NCI-H2171 treated with DMSO at 0.1 percent for 48 hours (cell line): ENCODE measurements around the gene PLA2G2A.
"Not testable (repeated sequence)": the region's sequence is repeated elsewhere in the genome, so short reads cannot be mapped to it uniquely, and the experiment has no call there.

Experiments
- DNase-seq: peaks from one replicate; lab custom pipeline; 2025; lab: John Stamatoyannopoulos, UW

The PLA2G2A gene

GRCh38 chr1:19979494-19979977 is at the start of gene PLA2G2A:
PLA2G2A (minus strand) TSS chr1:19979618; CDS start chr1:19978773, 845 bp downstream.
- no peak for DNase-seq

DNA sequence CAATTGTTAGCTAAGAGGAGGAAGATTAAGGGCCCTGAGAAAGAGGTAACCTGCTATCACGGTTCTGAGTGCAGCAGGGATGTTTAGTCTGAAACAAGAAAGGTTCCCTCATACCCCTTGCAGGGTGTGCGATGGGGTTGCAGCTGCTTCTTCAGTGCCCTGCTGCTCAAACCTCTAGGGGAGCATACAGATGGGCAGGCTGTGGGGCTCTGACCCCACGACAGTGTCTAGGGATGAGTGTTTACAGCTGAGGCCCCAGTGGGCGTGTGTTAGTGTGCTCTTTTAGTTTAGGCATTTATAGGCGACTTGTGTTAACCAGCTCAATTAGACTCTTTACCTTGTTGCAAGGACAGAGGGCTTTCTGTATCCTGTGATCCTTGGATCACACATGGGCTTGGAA is 49.3 kb upstream of the PLA2G2A start:
- no peak for DNase-seq

DNA sequence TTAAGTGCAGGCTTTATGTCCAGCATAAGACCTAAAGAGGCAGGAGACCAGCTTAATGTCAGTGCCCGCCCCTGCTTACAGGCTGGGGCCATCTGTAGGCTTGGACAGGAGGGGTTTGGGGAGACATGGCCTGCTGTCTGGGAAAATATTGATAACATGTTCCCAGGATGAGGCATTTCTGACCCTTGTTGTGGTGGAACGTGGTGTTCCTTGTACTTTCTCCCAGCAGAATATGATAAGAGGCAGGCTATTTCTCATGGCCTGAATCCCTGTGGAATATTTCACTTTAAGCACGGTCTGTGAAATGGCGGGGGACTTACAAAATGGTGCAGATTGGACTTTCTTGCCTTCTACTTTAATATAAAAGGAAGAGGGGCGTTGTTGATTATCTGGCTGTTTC is 48.7 kb upstream of the PLA2G2A start:
- no peak for DNase-seq

- DNase-seq: no peak
These were observed 38.3 kb upstream of the PLA2G2A start for GRCh38 chr1:20017741-20018140.

GRCh38 chr1:20014153-20014552 is 34.7 kb upstream of the PLA2G2A start:
- no peak for DNase-seq

GRCh38 chr1:20010016-20010415 is 30.6 kb upstream of the PLA2G2A start:
- DNase-seq: no peak

DNA sequence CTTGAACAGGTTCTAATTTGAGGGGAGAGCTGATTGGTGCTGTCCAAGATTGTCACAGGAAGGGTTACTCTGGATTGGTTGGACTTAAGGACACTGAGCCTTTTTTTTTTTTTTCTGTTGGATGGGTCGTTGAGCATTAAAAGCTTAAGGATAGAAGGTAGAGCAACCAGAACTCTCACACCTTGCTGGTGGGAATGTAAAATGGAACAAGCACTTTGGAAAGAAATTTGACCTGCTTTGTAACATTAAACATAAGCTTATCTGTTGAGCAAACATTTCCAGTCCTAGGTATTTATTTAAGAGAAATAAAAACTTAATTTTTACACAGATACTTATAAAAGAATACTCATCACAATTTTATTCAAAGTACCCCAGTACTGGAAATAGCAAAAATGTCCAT is 29.8 kb upstream of the PLA2G2A start:
- no peak for DNase-seq

GRCh38 chr1:20008391-20008841 is 29.0 kb upstream of the PLA2G2A start:
- no peak for DNase-seq

- DNase-seq: not testable (repeated sequence)
These were observed 19.4 kb upstream of the PLA2G2A start for GRCh38 chr1:19998823-19999222.

GRCh38 chr1:19990689-19991088 is 11.3 kb upstream of the PLA2G2A start:
- DNase-seq: no peak

DNA sequence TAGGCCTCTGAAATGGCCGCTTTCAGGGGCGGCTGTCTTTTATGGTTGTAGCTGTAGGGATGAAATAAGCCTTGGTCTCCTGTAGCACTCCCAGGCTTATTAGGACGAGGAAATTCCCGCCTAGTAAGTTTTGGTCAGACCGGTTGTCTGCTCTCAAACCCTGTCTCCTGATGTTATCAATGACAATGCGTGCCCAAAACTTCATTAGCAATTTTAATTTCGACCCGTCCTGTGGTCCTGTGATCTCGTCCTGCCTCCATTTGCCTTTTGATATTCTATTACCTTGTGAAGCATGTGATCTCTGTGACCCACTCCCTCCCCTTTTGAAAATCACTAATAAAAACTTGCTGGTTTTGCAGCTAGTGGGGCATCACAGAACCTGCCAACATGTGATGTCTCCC is 10.8 kb upstream of the PLA2G2A start:
- DNase-seq: not testable (repeated sequence)

GRCh38 chr1:19988267-19989006 is 9.0 kb upstream of the PLA2G2A start:
- DNase-seq: no peak

DNA sequence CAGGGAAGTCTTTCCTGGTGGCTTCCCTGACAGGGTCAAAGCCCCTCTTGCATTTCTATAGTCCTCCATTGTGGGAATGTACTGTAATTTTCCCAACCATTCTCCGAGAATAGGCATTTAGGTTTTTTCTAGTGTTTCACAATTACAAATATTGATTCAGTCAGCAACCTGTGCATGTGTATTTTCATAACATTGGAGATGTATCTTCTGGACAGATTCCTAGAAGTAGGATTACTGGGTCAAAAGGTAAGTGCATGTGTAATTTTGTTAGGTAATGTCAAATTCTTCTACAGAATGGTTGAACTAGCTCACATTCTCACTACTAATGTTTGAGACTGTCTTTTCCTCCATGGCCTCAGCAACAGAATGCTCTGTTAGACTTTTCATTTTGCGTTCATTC is 8.3 kb upstream of the PLA2G2A start:
- no peak for DNase-seq

- not testable (repeated sequence) for DNase-seq
These were observed 5.1 kb upstream of the PLA2G2A start for GRCh38 chr1:19984409-19985016.

DNA sequence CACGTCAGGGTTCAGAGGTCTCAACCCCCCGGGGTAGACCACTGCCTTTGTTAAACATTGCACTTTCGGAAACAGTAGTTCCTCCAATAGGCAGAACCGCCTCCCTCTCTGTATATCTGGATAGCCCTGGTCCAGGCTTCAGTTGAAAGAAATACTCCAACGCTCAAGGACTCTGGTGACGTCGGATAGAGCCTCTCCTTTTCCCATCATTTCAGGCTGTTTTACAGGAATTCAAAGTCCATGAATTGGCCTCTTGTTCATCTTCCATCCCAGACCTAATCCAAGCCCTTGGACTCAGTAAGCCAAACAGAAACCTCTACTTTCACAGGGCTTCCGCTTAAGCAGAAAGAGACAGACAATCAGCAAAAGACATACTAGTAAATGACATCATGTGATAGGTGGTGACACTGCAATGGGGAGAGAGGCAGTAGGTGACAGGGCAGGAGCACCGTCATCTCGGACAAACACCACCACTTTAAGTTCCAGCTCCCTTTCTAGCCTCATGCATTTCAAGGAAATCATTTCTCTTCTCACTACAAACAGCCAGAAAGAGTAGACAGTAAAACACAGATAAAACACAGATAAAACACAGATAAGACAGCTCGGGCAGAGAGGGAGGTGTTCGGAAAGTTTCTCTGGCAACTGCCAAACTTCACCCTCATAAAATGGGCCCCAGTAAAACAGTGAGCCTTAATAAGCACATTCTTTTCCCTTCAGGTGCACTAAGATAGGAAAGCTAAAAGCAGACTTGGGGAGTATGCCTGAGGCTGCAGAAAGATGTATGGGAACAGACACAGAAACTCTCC is 2.3 kb upstream of the PLA2G2A start:
- no peak for DNase-seq

- DNase-seq: no peak
These were observed 1.7 kb upstream of the PLA2G2A start for GRCh38 chr1:19981170-19981506.

DNA sequence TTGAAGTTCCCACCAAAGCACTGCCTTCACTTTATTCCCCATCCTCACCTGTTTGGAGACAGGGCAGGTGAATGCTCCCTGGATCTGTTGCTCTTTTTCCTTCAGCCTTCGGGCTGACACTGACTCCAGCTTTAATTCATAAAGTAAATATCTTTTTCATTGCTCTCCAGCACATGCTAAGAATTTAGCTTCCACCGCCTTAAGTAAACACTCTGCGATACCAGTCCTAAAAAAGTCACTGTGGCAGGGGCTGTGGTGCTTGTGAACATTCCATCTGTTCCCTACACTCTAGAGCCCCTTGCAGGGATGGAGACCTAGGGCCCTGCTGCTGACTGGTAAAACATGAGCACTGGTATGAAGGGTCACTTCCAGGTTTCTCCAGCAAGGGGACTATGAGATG is 896 bp upstream of the PLA2G2A start:
- no peak for DNase-seq

- DNase-seq: no peak
These were observed 1.3 kb downstream of the PLA2G2A start for GRCh38 chr1:19978143-19978542.

GRCh38 chr1:19976317-19977003 is 3.0 kb downstream of the PLA2G2A start:
- DNase-seq: no peak

GRCh38 chr1:19975423-19976193 is 3.8 kb downstream of the PLA2G2A start:
- no peak for DNase-seq

DNA sequence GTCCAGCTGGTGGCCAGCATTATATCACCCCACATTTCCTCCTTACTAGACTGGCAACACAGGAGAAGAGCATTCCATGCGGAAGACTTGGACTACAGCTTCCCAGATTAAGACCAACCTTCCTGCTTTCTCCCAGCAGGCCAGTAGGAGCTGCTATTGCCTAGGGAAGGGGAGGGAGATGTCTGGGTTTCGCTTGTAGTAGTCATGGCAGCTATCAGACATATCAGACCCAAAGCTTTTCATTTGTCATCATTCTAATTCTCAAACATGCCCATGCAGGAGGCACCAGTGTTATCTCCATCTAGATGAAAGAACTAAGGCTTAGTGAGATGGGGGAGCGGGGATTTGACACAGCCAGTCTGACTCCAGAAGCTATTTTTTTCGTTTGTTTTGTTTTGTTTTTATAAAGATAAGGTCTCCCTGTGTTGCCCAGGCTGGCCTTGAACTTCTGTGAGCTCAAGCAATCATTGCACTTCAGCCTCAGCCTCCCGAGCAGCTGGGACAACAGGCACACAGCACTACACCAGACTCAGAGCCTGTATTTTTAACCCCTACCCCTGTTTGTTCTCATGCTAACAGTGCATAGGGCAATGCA is 4.5 kb downstream of the PLA2G2A start:
- DNase-seq: peak; percentile 61
